ENCODE data around the gene SNRNP40.

GRCh38 chr1:31234123-31234708 is 62.4 kb downstream of the SNRNP40 start:
- TF ChIP-seq CTCF (IDR thresholded peaks at IDR 0.05) (no peak), EZH2 (IDR thresholded peaks at IDR 0.05; ENCODE audit: borderline replicate concordance, insufficient read depth, low read depth, low read length, poor library complexity, severe bottlenecking) (no peak)

Measured in B cell (primary cell).